GM18505 (cell line): Measurements from ENCODE around the gene GNL2.
"Not testable (repeated sequence)": the region's sequence is repeated elsewhere in the genome, so short reads cannot be mapped to it uniquely, and the experiment has no call there.

Experiments used
- ATAC-seq: cut with Tn5 transposase; IDR thresholded peaks from one replicate; pipeline ENCODE4 v1.9.1; 2021; ENCODE audit not compliant: unreplicated experiment
- POLR2A ChIP-seq: IDR thresholded peaks from 4 replicates; pipeline ENCODE4 v1.6.1; 2011; ENCODE audit warnings: borderline replicate concordance; ENCODE audit not compliant: insufficient read depth, insufficient read length; ENCODE audit errors: extremely low read depth

Gene GNL2

DNA sequence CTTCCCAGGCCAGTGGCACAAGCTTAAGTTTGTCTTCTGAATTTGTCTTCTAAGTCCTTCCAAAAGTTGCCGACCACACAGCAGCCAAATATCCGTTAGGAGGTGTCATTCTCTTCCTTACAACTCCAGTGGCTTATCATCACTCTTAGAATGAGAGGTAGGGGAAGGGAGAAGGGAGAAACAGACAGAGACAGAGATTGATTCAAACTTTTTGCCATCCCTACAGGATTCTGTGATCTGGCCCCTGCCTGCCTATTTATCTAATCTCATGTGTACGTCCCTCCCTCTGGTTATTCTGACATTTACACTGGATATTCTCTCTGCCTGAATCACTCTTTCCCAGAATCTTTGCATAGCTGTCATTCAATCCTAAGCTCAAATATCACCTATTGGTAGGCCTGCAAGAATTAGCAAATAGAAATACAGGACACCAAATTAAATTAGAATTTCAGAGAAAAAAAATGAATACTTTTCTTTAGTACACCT lies 488 bp upstream of the GNL2 start:
- TF ChIP-seq POLR2A = no peak
- no peak for ATAC-seq

DNA sequence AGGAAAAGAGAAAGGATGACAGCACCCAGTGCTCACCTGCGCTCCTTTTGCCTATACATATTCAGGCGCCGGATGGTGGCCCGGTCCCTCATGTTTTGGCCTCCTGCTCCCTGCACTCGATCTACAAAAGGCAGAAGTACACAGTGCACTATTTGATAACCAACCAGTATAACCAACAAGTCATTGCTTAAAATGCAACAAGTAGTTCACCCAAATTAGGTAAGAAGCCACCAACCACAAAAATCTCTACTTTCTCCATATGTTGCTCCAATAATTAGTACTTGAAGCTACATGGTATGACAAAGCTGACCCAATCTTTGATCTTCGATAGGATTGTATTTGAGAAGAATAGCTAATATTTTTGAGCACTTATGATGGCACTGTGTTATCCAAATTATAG lies 2.0 kb downstream of the GNL2 start:
- ATAC-seq = no peak
- no peak for TF ChIP-seq POLR2A

DNA sequence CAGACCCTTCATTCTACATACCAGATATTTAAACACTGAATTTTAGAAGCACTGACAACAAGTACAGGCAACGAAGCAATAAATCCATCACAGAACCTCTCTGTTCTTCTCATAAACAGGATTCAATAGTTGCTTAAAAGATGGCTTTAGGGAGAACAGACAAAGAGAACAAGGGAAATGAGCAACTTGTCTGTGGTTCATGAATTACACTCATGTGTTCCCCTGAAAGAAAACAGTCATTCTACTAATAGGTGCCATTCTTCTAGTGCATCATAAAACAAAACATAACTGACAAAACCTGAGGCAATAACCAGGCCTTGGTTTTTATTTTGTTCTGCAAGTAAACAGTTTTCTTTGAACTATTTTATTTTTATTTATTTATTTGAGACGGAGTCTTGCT lies 6.8 kb downstream of the GNL2 start:
- no peak for ATAC-seq
- TF ChIP-seq POLR2A = no peak

DNA sequence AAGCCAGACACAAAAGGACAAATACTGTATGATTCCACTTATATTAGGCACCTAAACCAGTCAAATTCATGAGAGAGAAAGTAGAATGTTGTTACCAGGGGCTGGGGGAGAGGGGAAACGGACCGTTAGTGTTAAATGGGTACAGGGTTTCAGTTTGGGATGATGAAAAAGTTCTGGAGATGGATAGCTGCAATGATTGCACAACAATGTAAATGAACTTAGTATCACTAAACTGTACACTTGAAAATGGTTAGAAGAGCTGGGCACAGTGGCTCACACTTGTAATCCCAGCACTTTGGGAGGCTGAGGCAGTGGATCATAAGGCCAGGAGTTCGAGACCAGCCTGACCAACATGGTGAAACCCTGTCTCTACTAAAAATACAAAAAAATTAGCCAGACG lies 11.2 kb downstream of the GNL2 start:
- not testable (repeated sequence) for ATAC-seq

DNA sequence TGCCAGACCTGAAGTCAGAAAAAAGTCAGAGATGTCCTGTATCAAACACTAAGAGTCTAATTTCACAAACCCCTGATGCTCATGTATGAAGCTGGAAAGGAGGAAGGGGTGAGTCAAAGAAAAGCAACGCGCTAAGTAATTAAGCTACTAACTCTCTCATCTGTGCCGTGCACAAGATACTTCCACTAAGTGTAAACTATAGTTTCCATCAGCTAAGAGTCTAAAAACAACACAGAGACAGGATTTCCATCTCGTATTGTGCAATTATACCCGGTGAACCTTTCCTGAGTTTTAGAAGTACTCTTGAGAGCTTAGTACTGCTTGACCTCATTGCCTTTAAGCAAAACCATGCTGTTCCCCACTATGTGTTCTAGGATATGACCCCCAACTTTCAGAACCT lies 20.0 kb downstream of the GNL2 start:
- no peak for TF ChIP-seq POLR2A

DNA sequence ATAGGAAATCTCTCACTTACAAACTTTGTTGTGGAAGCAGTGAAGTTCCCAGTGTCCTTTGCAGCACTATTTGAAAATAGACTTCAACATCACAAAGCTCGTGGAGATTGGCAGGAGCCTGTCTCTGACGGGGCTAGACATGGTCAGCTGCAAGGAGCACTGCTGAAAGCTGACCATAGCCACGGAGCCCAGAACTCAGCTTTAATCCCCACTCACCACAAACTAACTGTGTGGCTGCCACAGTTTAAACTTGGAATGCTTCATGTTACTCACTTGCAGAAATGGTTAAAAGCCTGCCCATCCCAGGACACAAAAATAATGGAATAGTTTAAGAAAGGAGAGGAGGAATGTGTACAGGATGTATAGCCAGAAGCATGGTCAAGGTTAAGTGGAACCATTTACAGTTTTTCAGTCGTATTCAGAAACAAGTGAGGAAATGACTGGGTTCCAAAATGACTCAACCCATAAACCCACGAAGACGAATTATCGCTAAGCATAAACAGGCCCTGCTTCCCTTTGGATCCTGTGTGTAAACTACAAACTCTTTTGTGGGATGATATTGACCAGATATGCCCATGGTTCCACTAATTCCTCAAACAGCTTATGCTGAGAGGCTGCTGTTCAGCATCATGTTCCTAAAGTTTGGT lies 20.8 kb downstream of the GNL2 start:
- TF ChIP-seq POLR2A = no peak
- no peak for ATAC-seq

More for the DNA sequence above, 20.0 kb downstream of the GNL2 start:
- no peak for ATAC-seq

DNA sequence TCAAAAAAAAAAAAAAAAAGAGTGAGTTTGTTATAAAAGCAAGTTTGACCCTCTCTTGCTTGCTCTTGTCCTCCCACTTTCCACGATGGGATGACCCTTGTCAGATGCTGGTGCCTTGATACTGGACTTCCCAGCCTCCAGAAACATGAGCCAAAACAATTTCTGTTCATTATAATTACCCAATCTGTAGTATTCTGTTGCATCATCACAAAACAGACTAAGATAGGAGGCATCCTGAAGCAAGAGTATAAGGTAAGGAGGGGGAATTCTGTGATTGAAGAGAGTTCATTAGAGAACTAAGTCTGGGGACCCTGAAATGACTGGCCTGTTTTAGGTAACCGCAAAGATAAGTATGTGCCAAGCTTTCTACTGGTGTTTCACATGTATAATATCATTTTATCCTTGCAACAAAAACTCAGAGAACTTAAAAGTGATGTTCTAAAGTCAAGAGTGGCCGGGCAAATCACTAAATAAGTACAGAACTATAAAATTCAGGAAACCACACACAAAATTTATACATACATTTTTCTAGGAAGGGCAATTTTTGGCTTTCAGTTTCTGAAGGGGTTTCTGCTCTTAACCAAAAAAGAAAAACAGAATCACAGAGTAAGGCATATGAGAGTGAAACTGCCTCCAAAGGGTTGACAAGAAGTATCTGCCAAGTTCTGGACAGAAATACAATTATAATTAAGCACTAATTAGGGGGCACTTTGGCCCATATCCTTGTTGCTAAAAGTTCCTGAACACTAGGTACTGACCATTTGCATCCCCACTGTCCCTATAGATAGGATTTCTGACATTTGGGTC lies 25.0 kb downstream of the GNL2 start:
- no peak for ATAC-seq
- TF ChIP-seq POLR2A = no peak

DNA sequence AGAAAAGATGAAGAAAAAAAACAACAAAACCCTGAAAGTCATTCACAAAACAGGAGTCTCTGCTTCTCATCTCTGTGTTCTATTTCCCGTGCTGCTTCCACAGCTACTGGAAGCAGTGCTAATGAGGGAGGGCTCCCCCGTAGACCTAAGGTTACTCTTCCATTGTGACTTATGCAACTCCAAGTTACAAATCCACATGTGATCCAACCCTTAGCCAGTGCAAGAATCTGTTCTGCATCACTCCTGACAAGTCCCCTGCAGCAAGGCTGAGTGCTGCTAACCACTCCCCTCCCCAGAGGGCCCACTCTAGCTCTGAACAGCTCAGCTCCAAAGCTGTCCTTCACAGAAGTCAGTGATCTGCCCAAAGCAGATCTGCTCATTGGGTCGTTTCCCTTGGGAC lies 28.7 kb downstream of the GNL2 start:
- TF ChIP-seq POLR2A = no peak
- ATAC-seq = no peak

DNA sequence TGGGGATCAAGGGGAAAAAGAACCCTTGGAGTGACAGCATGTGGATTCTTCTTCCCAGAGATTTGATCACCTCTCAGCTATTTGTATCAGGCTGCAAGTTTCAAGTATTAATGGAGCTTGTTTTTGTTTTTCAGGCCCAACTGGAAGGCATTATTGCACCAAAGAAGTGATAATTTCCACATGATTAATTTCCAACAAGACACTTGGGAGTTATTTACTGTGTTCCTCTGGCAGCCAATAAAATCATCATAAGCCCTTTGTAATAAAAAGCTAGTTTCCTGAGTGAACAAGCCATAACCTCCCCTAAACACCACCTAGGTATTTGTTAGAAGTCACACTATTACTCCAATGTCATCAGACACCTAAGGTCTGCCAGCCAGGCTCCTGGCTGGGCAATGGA lies 30.8 kb downstream of the GNL2 start:
- TF ChIP-seq POLR2A = no peak
- no peak for ATAC-seq

DNA sequence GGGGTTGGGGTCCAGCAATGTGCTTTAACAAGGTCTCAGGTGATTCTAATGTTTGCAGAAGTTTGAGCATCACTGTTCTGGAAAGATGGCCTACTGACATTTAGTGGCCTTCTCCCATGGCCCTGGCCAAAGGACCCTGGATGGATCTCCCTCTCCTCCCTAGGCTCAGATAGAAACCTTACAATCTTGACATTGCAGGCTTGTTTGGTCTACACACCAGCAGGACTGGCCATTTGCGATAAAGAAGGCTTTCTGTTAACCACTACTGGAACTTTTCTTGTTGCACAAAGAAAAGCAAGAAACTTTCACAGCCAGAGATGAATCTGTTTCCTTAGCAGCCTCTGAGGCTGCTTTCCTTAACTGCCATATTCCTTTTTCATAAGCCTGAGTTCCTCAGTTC lies 32.8 kb downstream of the GNL2 start:
- TF ChIP-seq POLR2A = no peak
- no peak for ATAC-seq

DNA sequence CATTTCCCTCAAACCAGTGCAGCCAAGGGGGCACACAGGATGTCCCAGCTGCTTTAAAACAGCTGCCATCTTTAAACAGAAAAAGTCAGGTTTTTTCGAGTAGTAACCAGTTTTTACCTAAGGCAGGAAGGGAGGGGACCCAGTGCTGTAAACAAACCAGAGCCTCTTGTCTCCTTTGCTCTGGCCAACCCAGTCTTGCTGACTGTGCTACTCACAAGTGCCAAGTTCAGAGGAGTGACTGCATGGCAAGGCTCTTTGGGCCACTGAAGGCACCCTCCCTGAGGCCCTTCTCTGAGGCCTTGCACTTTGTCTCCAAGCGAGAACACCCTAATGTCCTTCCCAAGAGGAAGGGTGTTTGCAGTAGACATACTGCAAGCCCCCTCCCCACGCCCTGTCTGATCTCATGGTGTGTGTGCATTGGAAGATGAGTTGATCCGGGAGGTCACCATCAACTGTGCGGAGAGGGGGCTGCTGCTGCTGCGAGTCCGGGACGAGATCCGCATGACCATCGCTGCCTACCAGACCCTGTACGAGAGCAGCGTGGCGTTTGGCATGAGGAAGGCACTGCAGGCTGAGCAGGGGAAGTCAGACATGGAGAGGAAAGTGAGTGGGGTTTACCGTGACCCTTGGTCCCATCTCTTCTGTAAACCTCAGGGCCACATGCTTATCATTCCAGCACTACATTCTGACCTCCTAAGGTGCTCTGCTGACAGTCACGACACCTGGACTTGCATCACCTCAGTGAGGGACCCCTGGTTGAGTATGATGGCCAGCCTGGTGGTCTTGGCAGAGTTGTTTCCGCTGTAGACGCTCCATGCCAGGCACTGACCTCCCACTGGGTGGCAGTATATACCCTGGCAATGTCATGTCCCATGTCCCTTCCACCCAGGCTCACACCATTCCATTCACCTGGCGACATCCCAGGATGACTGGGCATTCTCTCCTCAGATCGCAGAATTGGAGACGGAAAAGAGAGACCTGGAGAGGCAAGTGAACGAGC lies 34.3 kb downstream of the GNL2 start:
- TF ChIP-seq POLR2A = no peak
- ATAC-seq = no peak

DNA sequence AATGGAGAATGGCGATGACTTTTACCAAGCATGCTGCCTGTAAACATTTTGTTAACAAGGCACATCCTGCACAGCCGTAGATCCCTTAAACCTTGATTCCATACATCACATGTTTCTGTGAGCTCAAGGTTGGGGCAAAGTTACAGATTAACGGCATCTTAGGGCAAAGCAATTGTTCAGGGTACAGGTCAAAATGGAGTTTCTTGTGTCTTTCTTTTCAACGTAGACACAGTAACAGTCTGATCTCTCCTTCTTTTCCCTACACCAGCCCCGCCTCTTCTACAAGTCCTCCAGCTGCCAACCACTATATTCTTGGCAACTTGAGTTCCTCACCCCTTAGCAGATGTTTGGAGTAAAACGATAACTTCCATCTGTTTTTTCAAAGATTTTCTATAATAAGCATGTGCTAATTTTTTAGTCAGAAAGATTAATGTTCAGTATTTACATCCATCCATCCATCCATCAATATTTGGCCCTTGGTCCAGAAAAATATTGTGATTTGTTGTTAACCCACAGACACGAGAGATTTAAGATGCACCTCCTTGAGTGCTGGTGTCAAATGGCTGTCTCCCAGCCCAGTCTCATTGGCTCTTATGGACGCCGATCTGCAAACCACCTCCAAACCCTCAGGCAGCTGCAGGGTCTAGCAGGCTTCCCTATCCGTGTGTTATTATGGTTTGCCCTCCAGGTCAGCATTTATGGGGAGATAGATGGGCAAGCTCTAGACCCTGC lies 35.2 kb downstream of the GNL2 start:
- no peak for TF ChIP-seq POLR2A
- ATAC-seq = no peak

DNA sequence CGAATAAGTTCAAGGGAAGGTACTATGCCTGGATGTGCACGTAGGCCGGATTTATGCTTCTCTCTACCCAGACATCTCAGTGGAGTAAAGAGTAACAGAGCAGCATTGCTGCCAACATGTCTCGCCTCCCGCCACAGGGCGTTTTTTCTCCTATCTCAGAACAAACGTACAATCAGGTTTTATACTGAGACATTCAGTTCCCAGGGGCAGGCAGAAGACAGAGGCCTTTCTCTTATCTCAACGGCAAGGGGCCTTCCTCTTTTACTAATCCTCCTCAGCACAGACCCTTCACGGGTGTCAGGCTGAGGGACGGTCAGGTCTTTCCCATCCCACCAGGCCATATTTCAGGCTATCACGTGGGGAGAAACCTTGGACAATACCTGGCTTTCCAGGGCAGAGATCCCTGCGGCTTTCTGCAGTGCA lies 35.8 kb downstream of the GNL2 start:
- not testable (repeated sequence) for ATAC-seq

DNA sequence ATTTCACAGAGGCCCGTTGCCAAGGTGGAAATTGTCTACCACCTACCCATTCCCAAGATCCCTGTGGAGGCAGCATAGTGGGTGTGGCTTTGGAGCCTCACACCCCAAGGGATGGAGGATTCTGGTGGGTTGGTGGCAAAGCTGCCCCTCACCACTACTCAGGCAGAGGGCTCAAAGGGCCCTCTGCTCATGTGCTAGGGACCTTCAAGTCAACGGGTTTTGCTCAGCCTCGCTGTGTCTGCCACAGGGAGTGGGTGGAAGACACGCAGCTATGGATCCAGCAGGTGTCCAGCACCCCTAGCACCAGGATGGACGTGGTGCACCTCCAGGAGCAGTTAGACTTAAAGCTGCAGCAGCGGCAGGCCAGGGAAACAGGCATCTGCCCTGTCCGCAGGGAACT lies 36.7 kb downstream of the GNL2 start:
- no peak for TF ChIP-seq POLR2A
- no peak for ATAC-seq
